ENCODE measurements around the gene NSF.

NSF gene

DNA sequence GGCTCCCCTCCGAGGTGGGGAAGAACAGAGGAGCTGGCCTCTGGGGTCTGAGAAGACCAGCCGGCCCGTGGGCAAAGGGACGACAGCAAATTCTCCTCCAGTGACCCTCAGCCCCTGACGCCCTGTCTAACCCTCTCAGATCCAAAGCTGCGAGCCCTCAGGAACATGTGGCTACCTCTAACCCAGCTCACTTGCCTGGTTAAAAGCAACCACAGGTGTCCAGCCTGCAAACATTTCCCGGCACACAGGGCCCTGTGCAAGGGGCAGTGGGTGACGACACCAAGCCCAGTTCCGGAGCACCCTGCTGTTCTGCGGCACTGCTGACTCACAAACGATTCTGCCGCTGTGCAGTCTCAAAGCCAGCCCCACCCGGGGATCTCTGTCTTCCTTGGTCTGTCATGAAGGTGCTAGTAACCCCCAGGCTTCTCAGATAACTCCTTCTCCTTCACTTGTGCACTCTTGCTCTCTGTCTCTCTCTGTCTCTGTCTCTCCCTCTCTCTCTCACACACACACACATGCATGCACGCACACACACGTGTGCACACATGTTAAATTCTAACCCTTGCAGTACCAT is 205.0 kb downstream of the NSF start:
- POLR2A ChIA-PET (ENCODE audit: low non-redundant PET), result no interaction called here
- DNase-seq (ENCODE audit: low spot score), result peak; percentile 46
- CTCF ChIA-PET, result no interaction called here
- H3K27ac ChIP-seq, result no peak overlapping the region
- no peak for TF ChIP-seq CTCF (conservative IDR thresholded peaks at IDR 0.05; ENCODE audit: low read depth)

- no peak for DNase-seq (ENCODE audit: low spot score)
- CTCF ChIA-PET, result no interaction called here
- H3K27ac ChIP-seq, result no peak overlapping the region
- POLR2A ChIA-PET (ENCODE audit: low non-redundant PET), result no interaction called here
- no peak for TF ChIP-seq CTCF (conservative IDR thresholded peaks at IDR 0.05; ENCODE audit: low read depth)
Observed at GRCh38 chr17:46796084-46796483, 205.6 kb downstream of the NSF start.

DNA sequence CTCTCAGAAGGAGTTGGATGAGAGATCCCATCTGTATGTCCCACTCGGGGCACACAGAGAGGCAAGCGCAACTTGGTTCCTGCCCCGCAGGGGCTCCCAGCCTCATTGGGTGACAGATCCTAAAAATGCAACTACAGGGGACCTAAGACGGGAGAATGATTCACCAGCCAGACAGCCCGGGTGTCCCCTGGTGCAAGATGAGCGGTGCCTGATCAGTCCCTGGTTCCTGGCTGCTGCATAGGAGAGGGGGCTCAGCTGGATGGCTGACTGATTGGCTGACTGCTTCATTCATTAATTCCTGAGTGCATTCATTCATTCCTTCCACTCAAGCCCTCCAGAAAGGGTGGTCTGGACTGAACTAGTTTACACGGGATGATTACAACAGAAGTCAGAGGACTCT is 206.1 kb downstream of the NSF start:
- H3K27ac ChIP-seq, result no peak overlapping the region
- TF ChIP-seq CTCF (conservative IDR thresholded peaks at IDR 0.05; ENCODE audit: low read depth), result no peak
- no peak for DNase-seq (ENCODE audit: low spot score)
- ChIA-PET POLR2A (ENCODE audit: low non-redundant PET) (no interaction called here), CTCF (interaction anchor here (1.1 kb wide), 1 partner anchor 13 kb away, joined by 5 read pairs; no protein-coding TSS in a partner anchor)

GRCh38 chr17:46796956-46797530 is 206.6 kb downstream of the NSF start:
- ChIA-PET CTCF (interaction anchor here (1.1 kb wide), 1 partner anchor 13 kb away, joined by 5 read pairs; no protein-coding TSS in a partner anchor), POLR2A (ENCODE audit: low non-redundant PET) (no interaction called here)
- no peak overlapping the region for H3K27ac ChIP-seq
- no peak for DNase-seq (ENCODE audit: low spot score)
- TF ChIP-seq CTCF (conservative IDR thresholded peaks at IDR 0.05; ENCODE audit: low read depth), result no peak

DNA sequence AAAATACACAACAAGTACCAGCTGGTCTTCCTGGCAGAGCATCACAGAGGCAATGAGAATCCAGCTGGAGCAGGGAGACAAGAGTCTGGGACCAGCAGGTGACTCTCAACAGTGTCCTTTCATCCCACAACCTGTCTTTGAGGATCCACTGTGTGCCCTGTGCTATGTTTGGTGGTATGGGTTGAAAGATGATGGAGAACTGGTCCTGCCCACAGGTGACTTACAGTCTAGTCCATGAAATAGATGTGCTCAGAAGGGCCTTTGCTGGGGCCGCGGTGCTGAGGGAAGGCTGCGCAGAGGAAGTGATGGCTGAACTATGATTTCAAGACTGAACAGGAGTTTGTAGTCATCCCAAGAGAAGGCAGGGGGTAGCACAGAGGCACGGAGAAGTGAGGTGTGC is 210.1 kb downstream of the NSF start:
- H3K27ac ChIP-seq, result no peak overlapping the region
- no peak for DNase-seq (ENCODE audit: low spot score)
- ChIA-PET CTCF (no interaction called here), POLR2A (ENCODE audit: low non-redundant PET) (no interaction called here)
- TF ChIP-seq CTCF (conservative IDR thresholded peaks at IDR 0.05; ENCODE audit: low read depth), result no peak

DNA sequence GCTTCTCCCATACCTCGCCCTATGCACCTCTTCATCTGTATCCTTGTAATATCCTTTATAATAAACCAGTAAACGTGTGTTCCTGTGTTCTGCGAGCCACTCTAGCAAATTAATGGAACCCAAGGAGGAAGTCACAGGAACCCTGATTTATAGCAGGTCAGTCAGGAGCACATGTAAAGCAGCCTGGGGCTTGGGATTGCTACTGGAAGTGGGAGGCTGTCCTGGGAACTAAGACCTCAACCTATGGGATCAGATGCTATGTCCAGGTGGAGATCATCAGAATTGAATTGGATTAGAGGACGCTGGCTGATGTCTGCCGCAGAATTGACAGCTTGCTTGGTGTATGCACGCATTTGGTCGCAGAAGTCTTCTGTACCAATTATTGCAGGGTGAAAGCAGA is 212.3 kb downstream of the NSF start:
- no peak for TF ChIP-seq CTCF (conservative IDR thresholded peaks at IDR 0.05; ENCODE audit: low read depth)
- DNase-seq (ENCODE audit: low spot score), result no peak
- H3K27ac ChIP-seq, result no peak overlapping the region
- CTCF ChIA-PET, result interaction anchor here (0.6 kb wide), 1 partner anchor 777 kb away, joined by 4 read pairs; no protein-coding TSS in a partner anchor
- POLR2A ChIA-PET (ENCODE audit: low non-redundant PET), result no interaction called here
